Erythroblast (primary cell): Measurements from ENCODE around the gene TK1.

ENCODE experiments used
- GATA1 ChIP-seq: IDR thresholded peaks from 2 replicates; pipeline ENCODE4 v1.6.1; 2011; ENCODE audit warnings: low read depth, mild to moderate bottlenecking, control low read depth, low read length, moderate library complexity
- POLR2A ChIP-seq: IDR thresholded peaks from 2 replicates; pipeline ENCODE4 v1.6.1; 2011; ENCODE audit warnings: mild to moderate bottlenecking, low read length

- TF ChIP-seq POLR2A (no peak), GATA1 (no peak)
These were observed 54.7 kb downstream of the TK1 start for GRCh38 chr17:78132084-78132676.
